ENCODE data around the gene RBPMS2. TPM values are rescaled to one million over a fixed set of nuclear protein-coding genes. Genes with fewer than 3 reads are reported as not detected.
"Not testable (repeated sequence)": the region's sequence is repeated elsewhere in the genome, so short reads cannot be mapped to it uniquely, and the experiment has no call there.

Gene RBPMS2
- polyA plus RNA-seq, 2 of the 4 experiments (the other 2 are of a cell fraction), result 3.0 to 8.7 TPM

- 71% methylated on average over 7 of the region's 7 CpGs for WGBS (ENCODE audit: missing lambda C conversion rate)
- CTCF ChIA-PET, result interaction anchor here (1.0 to 5.2 kb wide), 3 partner anchors 10 to 15 kb away, joined by 3 to 35 read pairs (median 4); no protein-coding TSS in a partner anchor
- DNase-seq (ENCODE audit: low read depth in 1 of 2, low spot score in 1 of 2); H3K27ac ChIP-seq; H3K4me1 ChIP-seq; H3K4me2 ChIP-seq; H3K4me3 ChIP-seq; FAIRE-seq; POLR2A ChIA-PET; H3K9me3 ChIP-seq; ATAC-seq: not testable (repeated sequence)
- peak; percentile 32 to 55; a peak in 2 of 4 replicates for TF ChIP-seq CEBPB (IDR thresholded peaks at IDR 0.05)
Measured at GRCh38 chr15:64795299-64795698, 19.9 kb upstream of the RBPMS2 start.

- CTCF ChIA-PET, result interaction anchor here (0.6 to 2.5 kb wide), 5 partner anchors 10 to 64 kb away, joined by 3 to 14 read pairs (median 4); no protein-coding TSS in a partner anchor
- ATAC-seq (peak; percentile 62 to 70; a peak in 5 of 6 replicates), FAIRE-seq (no peak), DNase-seq (ENCODE audit: low read depth in 1 of 2, low spot score in 1 of 2) (peak in 1 of 2 experiments; percentile 26)
- no peaks in the 10 kb centered on the region for H3K9me3 ChIP-seq
- H3K4me1 ChIP-seq, result 0 out of 3 replicates have a peak, but pooled peaks cover 2% of the 10 kb centered on the region
- POLR2A ChIA-PET, result interaction anchor here (0.6 to 1.3 kb wide), 2 partner anchors 9 to 427 kb away, joined by 5 to 6 read pairs; no protein-coding TSS in a partner anchor
- 52% methylated on average over 3 of the region's 3 CpGs for WGBS (ENCODE audit: missing lambda C conversion rate)
- TF ChIP-seq JUNB (IDR thresholded peaks at IDR 0.05) (no peak), ATOH8 (CRISPR knock-in tag; IDR thresholded peaks at IDR 0.05; ENCODE audit: low read depth) (no peak), PBX3 (IDR thresholded peaks at IDR 0.05) (no peak), TFCP2L1 (CRISPR knock-in tag; IDR thresholded peaks at IDR 0.05) (no peak), POLR2AphosphoS2 (conservative IDR thresholded peaks at IDR 0.05; ENCODE audit: low read length) (no peak)
- H3K4me3 ChIP-seq, result no peak overlapping the region
- H3K27ac ChIP-seq, result no peak overlapping the region
- H3K4me2 ChIP-seq, result no peak overlapping the region
Measured at GRCh38 chr15:64792282-64792681, 16.9 kb upstream of the RBPMS2 start.

- POLR2A ChIA-PET, result no interaction called here
- Histone ChIP-seq H3K4me1 (0 out of 3 replicates have a peak, but pooled peaks cover 2% of the 10 kb centered on the region), H3K4me2 (no peak overlapping the region), H3K27ac (no peak overlapping the region), H3K9me3 (no peaks in the 10 kb centered on the region), H3K4me3 (no peak overlapping the region)
- FAIRE-seq (no peak), ATAC-seq (peak; percentile 55 to 62; a peak in 4 of 6 replicates), DNase-seq (ENCODE audit: low read depth in 1 of 2, low spot score in 1 of 2) (no peak)
- TF ChIP-seq NPAS2 (CRISPR knock-in tag; IDR thresholded peaks at IDR 0.05; ENCODE audit: borderline replicate concordance) (no peak), NR3C1 (IDR thresholded peaks at IDR 0.05) (no peak), CEBPB (IDR thresholded peaks at IDR 0.05) (no peak), PBX3 (IDR thresholded peaks at IDR 0.05) (no peak), ATOH8 (CRISPR knock-in tag; IDR thresholded peaks at IDR 0.05; ENCODE audit: low read depth) (no peak), TFCP2L1 (CRISPR knock-in tag; IDR thresholded peaks at IDR 0.05) (no peak), CHD2 (IDR thresholded peaks at IDR 0.05; ENCODE audit: low read length, partially characterized antibody) (no peak), HEYL (CRISPR knock-in tag; IDR thresholded peaks at IDR 0.05) (no peak), POLR2A (IDR thresholded peaks at IDR 0.05; ENCODE audit: low read length) (no peak), REST (IDR thresholded peaks at IDR 0.05) (no peak), ZC3H11A (IDR thresholded peaks at IDR 0.05) (no peak), SMC3 (IDR thresholded peaks at IDR 0.05) (no peak)
- WGBS (ENCODE audit: missing lambda C conversion rate), result 26% methylated on average over 4 of the region's 4 CpGs
- CTCF ChIA-PET, result interaction anchor here (0.7 to 2.5 kb wide), 4 partner anchors 15 to 101 kb away, joined by 3 to 14 read pairs (median 4); no protein-coding TSS in a partner anchor
Measured at GRCh38 chr15:64791401-64791800, 16.0 kb upstream of the RBPMS2 start.
